Ascending aorta (tissue), 2 donors: ENCODE measurements around the gene CDK14. TPM values are rescaled to one million over a fixed set of nuclear protein-coding genes. Genes with fewer than 3 reads are reported as not detected.

Experiments
- DNase-seq, 2 donors: peaks; one replicate each; pipeline ENCODE4 v3.0.0-alpha.2; 2019; ENCODE audit warnings: low spot score in 2 of 2
- H3K27ac ChIP-seq, 2 donors: fragments of 200-600 bp; sonication (generic); one replicate each; pipeline ENCODE4 v1.5.1; 2016 to 2017; ENCODE audit warnings: mild to moderate bottlenecking in 1 of 2
- H3K27me3 ChIP-seq: fragments of 200-600 bp; sonication (generic); one replicate; pipeline ENCODE4 v1.5.1; 2017
- H3K36me3 ChIP-seq, 2 donors: fragments of 200-600 bp; sonication (generic); one replicate each; pipeline ENCODE4 v1.5.1; 2016
- H3K4me1 ChIP-seq, 2 donors: fragments of 200-600 bp; sonication (generic); one replicate each; pipeline ENCODE4 v1.5.1; 2016 to 2017; ENCODE audit warnings: mild to moderate bottlenecking in 1 of 2
- H3K4me3 ChIP-seq, 2 donors: fragments of 200-600 bp; sonication (generic); one replicate each; pipeline ENCODE4 v1.5.1; 2016 to 2017; ENCODE audit warnings: mild to moderate bottlenecking in 1 of 2
- H3K9me3 ChIP-seq, 2 donors: fragments of 200-600 bp; sonication (generic); one replicate each; pipeline ENCODE4 v1.5.1; 2016
- CTCF ChIP-seq, 3 experiments: fragments of 200-600 bp in 2 of 3; fragments of 450-650 bp in 1 of 3; sonication (generic) in 2 of 3; IDR thresholded peaks; one replicate each; pipeline ENCODE4 v1.5.1; 2016 to 2019; ENCODE audit warnings: antibody characterized with exemption in 3 of 3, mild to moderate bottlenecking in 1 of 3, moderate library complexity in 1 of 3
- intact Hi-C: fragments of 100-400 bp; cut with DNase I; formaldehyde crosslinking; loops from one replicate; pipeline ENCODE4 v1.15.1; 2023
- total RNA-seq: library from RNA; depleted of rRNA; stranded (reverse); fragments of >200 nt; gene quantifications from one replicate; pipeline ENCODE4 v1.1.0, GENCODE V29; 2016

CDK14 gene
- total RNA-seq, 1 donor from 2014 or later: 5.1 TPM

DNA sequence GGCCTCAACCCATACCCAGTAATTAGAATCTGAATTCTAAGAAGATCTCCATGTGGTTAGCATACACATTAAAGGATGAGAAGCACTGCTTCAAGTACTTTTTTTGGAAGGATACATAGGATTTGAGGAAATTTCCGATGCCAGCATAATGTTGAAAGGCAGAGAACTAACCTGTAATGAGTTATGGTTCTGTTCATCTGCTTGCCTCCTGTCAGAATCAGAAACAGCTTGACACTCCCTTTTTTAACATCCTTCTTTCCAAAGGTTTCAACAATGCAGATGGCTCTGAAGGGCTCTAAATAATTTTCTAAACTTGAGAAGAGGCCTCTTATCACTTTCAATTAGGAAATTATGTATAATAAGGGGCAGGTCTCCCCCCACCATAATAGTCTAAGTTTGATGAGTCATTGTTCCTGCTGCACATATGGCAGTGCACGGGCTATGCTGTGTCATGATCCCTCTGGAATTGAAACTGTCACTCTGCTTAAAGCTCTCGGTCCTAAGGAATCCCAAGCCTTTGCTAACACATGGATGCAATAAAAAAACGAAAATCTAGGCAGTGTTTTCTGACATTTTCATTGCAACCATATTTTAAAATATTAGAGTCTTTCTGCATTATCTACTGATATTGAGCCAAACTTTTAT lies 376.9 kb downstream of the CDK14 start:
- intact Hi-C loops: no loop called here
- no peaks in the 10 kb centered on the region for H3K4me1 ChIP-seq
- no peak overlapping the region for H3K27ac ChIP-seq
- H3K36me3 ChIP-seq: no peaks in the 10 kb centered on the region
- TF ChIP-seq CTCF (IDR thresholded peaks at IDR 0.05): no peak
- DNase-seq: no peak
- H3K27me3 ChIP-seq: no peaks in the 10 kb centered on the region
- H3K9me3 ChIP-seq: no peaks in the 10 kb centered on the region
- no peak overlapping the region for H3K4me3 ChIP-seq

- no peak overlapping the region for H3K27ac ChIP-seq
- H3K9me3 ChIP-seq: no peaks in the 10 kb centered on the region
- H3K36me3 ChIP-seq: no peaks in the 10 kb centered on the region
- TF ChIP-seq CTCF (IDR thresholded peaks at IDR 0.05): no peak
- no peaks in the 10 kb centered on the region for H3K4me1 ChIP-seq
- H3K4me3 ChIP-seq: no peak overlapping the region
- DNase-seq: no peak
- intact Hi-C loops: no loop called here
- no peaks in the 10 kb centered on the region for H3K27me3 ChIP-seq
These were observed 380.9 kb downstream of the CDK14 start for GRCh38 chr7:90977056-90977455.

- no peak for TF ChIP-seq CTCF (IDR thresholded peaks at IDR 0.05)
These were observed 384.4 kb downstream of the CDK14 start for GRCh38 chr7:90980545-90980944.

DNA sequence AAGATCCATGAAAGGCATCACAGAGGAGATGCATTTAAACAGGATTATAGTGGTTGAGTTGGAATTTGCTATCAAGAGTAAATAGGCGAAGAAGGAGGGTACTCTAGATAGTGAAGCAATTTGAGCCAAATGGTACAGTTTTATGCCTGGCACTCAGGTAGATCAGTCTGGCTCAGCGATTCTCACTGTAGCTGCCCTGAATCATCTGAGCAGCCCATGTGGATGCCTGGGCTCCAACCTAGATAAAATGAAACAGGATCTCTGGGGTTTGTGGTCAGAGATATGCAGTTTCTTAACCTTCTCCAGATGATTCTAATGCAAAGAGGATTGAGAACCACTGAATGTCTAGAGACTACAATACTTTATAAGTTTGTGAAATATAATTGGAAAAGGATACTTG lies 386.1 kb downstream of the CDK14 start:
- no peak for TF ChIP-seq CTCF (IDR thresholded peaks at IDR 0.05)
- Histone ChIP-seq H3K27ac (no peak overlapping the region), H3K27me3 (no peaks in the 10 kb centered on the region), H3K4me1 (no peaks in the 10 kb centered on the region), H3K36me3 (no peaks in the 10 kb centered on the region), H3K4me3 (no peak overlapping the region), H3K9me3 (no peaks in the 10 kb centered on the region)
- intact Hi-C loops: no loop called here
- DNase-seq: no peak

More at GRCh38 chr7:90980545-90980944, 384.4 kb downstream of the CDK14 start:
- Histone ChIP-seq H3K4me1 (no peaks in the 10 kb centered on the region), H3K27ac (no peak overlapping the region), H3K27me3 (no peaks in the 10 kb centered on the region), H3K9me3 (no peaks in the 10 kb centered on the region), H3K36me3 (no peaks in the 10 kb centered on the region), H3K4me3 (no peak overlapping the region)
- no peak for DNase-seq
- intact Hi-C loops: no loop called here

- Histone ChIP-seq H3K9me3 (no peaks in the 10 kb centered on the region), H3K27ac (no peak overlapping the region), H3K36me3 (no peaks in the 10 kb centered on the region), H3K4me3 (no peak overlapping the region), H3K4me1 (no peaks in the 10 kb centered on the region), H3K27me3 (no peaks in the 10 kb centered on the region)
- intact Hi-C loops: no loop called here
- DNase-seq: no peak
- no peak for TF ChIP-seq CTCF (IDR thresholded peaks at IDR 0.05)
These were observed 388.6 kb downstream of the CDK14 start for GRCh38 chr7:90984692-90985091.

- intact Hi-C loops: no loop called here
These were observed 392.4 kb downstream of the CDK14 start for GRCh38 chr7:90988516-90988915.

More at GRCh38 chr7:90988516-90988915, 392.4 kb downstream of the CDK14 start:
- no peak overlapping the region for H3K27ac ChIP-seq
- no peak overlapping the region for H3K4me3 ChIP-seq
- H3K27me3 ChIP-seq: no peaks in the 10 kb centered on the region
- H3K9me3 ChIP-seq: no peaks in the 10 kb centered on the region
- H3K36me3 ChIP-seq: no peaks in the 10 kb centered on the region
- no peak for DNase-seq
- H3K4me1 ChIP-seq: no peaks in the 10 kb centered on the region
- TF ChIP-seq CTCF (IDR thresholded peaks at IDR 0.05): no peak
